ENCODE results near the gene TSKS.

The TSKS gene

GRCh38 chr19:49781394-49781793, 18.3 kb upstream of the TSKS start:
- no peaks in the 10 kb centered on the region for H3K79me1 ChIP-seq (ENCODE audit: low read length)
- no peak overlapping the region for H2BK5ac ChIP-seq (ENCODE audit: low read length)
- H3K4me2 ChIP-seq (ENCODE audit: low read length) = no peak overlapping the region
- DNase-seq = no peak
- no peak overlapping the region for H4K5ac ChIP-seq (ENCODE audit: low read length)
- H3K27ac ChIP-seq (ENCODE audit: low read depth, low read length) = no peak overlapping the region
- H3K79me2 ChIP-seq (ENCODE audit: control insufficient read depth, insufficient read depth, low read length) = no peaks in the 10 kb centered on the region
- H2BK120ac ChIP-seq (ENCODE audit: low read depth, low read length) = no peak overlapping the region
- H3K4me1 ChIP-seq (ENCODE audit: control insufficient read depth, low read depth, low read length) = no peaks in the 10 kb centered on the region
- no peak overlapping the region for H2AK5ac ChIP-seq (ENCODE audit: low read length)
- WGBS (ENCODE audit: extremely low coverage, insufficient coverage, low lambda C conversion rate) = no CpG with 5 or more reads among the region's 7 CpGs
- H3K27me3 ChIP-seq (ENCODE audit: insufficient read depth, low read length, poor library complexity) = no peaks in the 10 kb centered on the region
- H3K56ac ChIP-seq (ENCODE audit: low read length) = no peak overlapping the region
- H4K8ac ChIP-seq (ENCODE audit: low read depth, low read length) = no peak overlapping the region
- no peak overlapping the region for H3K18ac ChIP-seq (ENCODE audit: low read length)
- H3K36me3 ChIP-seq (ENCODE audit: control insufficient read depth, insufficient read depth, low read length) = peaks cover 7% of the 10 kb centered on the region
- H3K9ac ChIP-seq (ENCODE audit: low read length) = no peak overlapping the region
- H3K23ac ChIP-seq (ENCODE audit: low read length) = no peak overlapping the region
- H3K4me3 ChIP-seq (ENCODE audit: low read length) = no peak overlapping the region
- H2BK15ac ChIP-seq (replicated peaks; ENCODE audit: low read depth) = no peak overlapping the region
- H3K4ac ChIP-seq (ENCODE audit: low read depth, low read length) = no peak overlapping the region

- Histone ChIP-seq H3K18ac (ENCODE audit: low read length) (no peak overlapping the region), H4K5ac (ENCODE audit: low read length) (no peak overlapping the region), H3K4me2 (ENCODE audit: low read length) (no peak overlapping the region), H3K56ac (ENCODE audit: low read length) (peak overlapping the region; percentile 17), H4K8ac (ENCODE audit: low read depth, low read length) (no peak overlapping the region), H3K4me1 (ENCODE audit: control insufficient read depth, low read depth, low read length) (no peaks in the 10 kb centered on the region), H3K27me3 (ENCODE audit: insufficient read depth, low read length, poor library complexity) (no peaks in the 10 kb centered on the region), H3K23ac (ENCODE audit: low read length) (no peak overlapping the region), H3K79me2 (ENCODE audit: control insufficient read depth, insufficient read depth, low read length) (no peaks in the 10 kb centered on the region), H3K36me3 (ENCODE audit: control insufficient read depth, insufficient read depth, low read length) (peaks cover 7% of the 10 kb centered on the region), H2AK5ac (ENCODE audit: low read length) (no peak overlapping the region), H3K27ac (ENCODE audit: low read depth, low read length) (no peak overlapping the region), H2BK15ac (replicated peaks; ENCODE audit: low read depth) (no peak overlapping the region), H3K9ac (ENCODE audit: low read length) (no peak overlapping the region), H2BK120ac (ENCODE audit: low read depth, low read length) (no peak overlapping the region), H3K79me1 (ENCODE audit: low read length) (peaks cover 2% of the 10 kb centered on the region), H3K4me3 (ENCODE audit: low read length) (no peak overlapping the region), H3K4ac (ENCODE audit: low read depth, low read length) (no peak overlapping the region), H2BK5ac (ENCODE audit: low read length) (no peak overlapping the region)
- WGBS (ENCODE audit: extremely low coverage, insufficient coverage, low lambda C conversion rate) = no CpG with 5 or more reads among the region's 8 CpGs
- DNase-seq = peak; percentile 37
These were observed 17.8 kb upstream of the TSKS start for GRCh38 chr19:49780861-49781260.

- H3K18ac ChIP-seq (ENCODE audit: low read length) = no peak overlapping the region
- H3K27me3 ChIP-seq (ENCODE audit: insufficient read depth, low read length, poor library complexity) = no peaks in the 10 kb centered on the region
- no peak overlapping the region for H3K4me2 ChIP-seq (ENCODE audit: low read length)
- H3K56ac ChIP-seq (ENCODE audit: low read length) = no peak overlapping the region
- H3K4me3 ChIP-seq (ENCODE audit: low read length) = no peak overlapping the region
- no peak overlapping the region for H4K5ac ChIP-seq (ENCODE audit: low read length)
- H3K23ac ChIP-seq (ENCODE audit: low read length) = no peak overlapping the region
- H4K8ac ChIP-seq (ENCODE audit: low read depth, low read length) = no peak overlapping the region
- H3K4me1 ChIP-seq (ENCODE audit: control insufficient read depth, low read depth, low read length) = no peaks in the 10 kb centered on the region
- H3K79me1 ChIP-seq (ENCODE audit: low read length) = peaks cover 2% of the 10 kb centered on the region
- peaks cover 5% of the 10 kb centered on the region for H3K36me3 ChIP-seq (ENCODE audit: control insufficient read depth, insufficient read depth, low read length)
- H2BK5ac ChIP-seq (ENCODE audit: low read length) = no peak overlapping the region
- H3K79me2 ChIP-seq (ENCODE audit: control insufficient read depth, insufficient read depth, low read length) = no peaks in the 10 kb centered on the region
- no CpG with 5 or more reads among the region's 11 CpGs for WGBS (ENCODE audit: extremely low coverage, insufficient coverage, low lambda C conversion rate)
- H3K4ac ChIP-seq (ENCODE audit: low read depth, low read length) = no peak overlapping the region
- no peak for DNase-seq
- H3K9ac ChIP-seq (ENCODE audit: low read length) = no peak overlapping the region
- H2BK15ac ChIP-seq (replicated peaks; ENCODE audit: low read depth) = no peak overlapping the region
- no peak overlapping the region for H2BK120ac ChIP-seq (ENCODE audit: low read depth, low read length)
- no peak overlapping the region for H2AK5ac ChIP-seq (ENCODE audit: low read length)
- H3K27ac ChIP-seq (ENCODE audit: low read depth, low read length) = no peak overlapping the region
These were observed 16.8 kb upstream of the TSKS start for GRCh38 chr19:49779731-49780555.

GRCh38 chr19:49776371-49776764, 13.3 kb upstream of the TSKS start:
- Histone ChIP-seq H2BK15ac (replicated peaks; ENCODE audit: low read depth) (no peak overlapping the region), H2BK5ac (ENCODE audit: low read length) (no peak overlapping the region), H3K36me3 (ENCODE audit: control insufficient read depth, insufficient read depth, low read length) (no peaks in the 10 kb centered on the region), H3K56ac (ENCODE audit: low read length) (no peak overlapping the region), H3K79me1 (ENCODE audit: low read length) (peaks cover 2% of the 10 kb centered on the region), H3K27ac (ENCODE audit: low read depth, low read length) (no peak overlapping the region), H3K9ac (ENCODE audit: low read length) (no peak overlapping the region), H3K79me2 (ENCODE audit: control insufficient read depth, insufficient read depth, low read length) (no peaks in the 10 kb centered on the region), H3K27me3 (ENCODE audit: insufficient read depth, low read length, poor library complexity) (no peaks in the 10 kb centered on the region), H3K4me1 (ENCODE audit: control insufficient read depth, low read depth, low read length) (no peaks in the 10 kb centered on the region), H3K18ac (ENCODE audit: low read length) (no peak overlapping the region), H3K4me3 (ENCODE audit: low read length) (no peak overlapping the region), H3K4me2 (ENCODE audit: low read length) (no peak overlapping the region), H2BK120ac (ENCODE audit: low read depth, low read length) (no peak overlapping the region), H2AK5ac (ENCODE audit: low read length) (no peak overlapping the region), H3K23ac (ENCODE audit: low read length) (no peak overlapping the region), H3K4ac (ENCODE audit: low read depth, low read length) (no peak overlapping the region), H4K5ac (ENCODE audit: low read length) (no peak overlapping the region), H4K8ac (ENCODE audit: low read depth, low read length) (no peak overlapping the region)
- WGBS (ENCODE audit: extremely low coverage, insufficient coverage, low lambda C conversion rate) = no CpG with 5 or more reads among the region's 6 CpGs
- DNase-seq = no peak

- no peak for DNase-seq
- H2BK120ac ChIP-seq (ENCODE audit: low read depth, low read length) = no peak overlapping the region
- no peak overlapping the region for H2BK15ac ChIP-seq (replicated peaks; ENCODE audit: low read depth)
- no peaks in the 10 kb centered on the region for H3K27me3 ChIP-seq (ENCODE audit: insufficient read depth, low read length, poor library complexity)
- no peaks in the 10 kb centered on the region for H3K36me3 ChIP-seq (ENCODE audit: control insufficient read depth, insufficient read depth, low read length)
- no peaks in the 10 kb centered on the region for H3K4me1 ChIP-seq (ENCODE audit: control insufficient read depth, low read depth, low read length)
- no CpG with 5 or more reads among the region's 20 CpGs for WGBS (ENCODE audit: extremely low coverage, insufficient coverage, low lambda C conversion rate)
- H3K18ac ChIP-seq (ENCODE audit: low read length) = no peak overlapping the region
- H3K23ac ChIP-seq (ENCODE audit: low read length) = no peak overlapping the region
- H3K27ac ChIP-seq (ENCODE audit: low read depth, low read length) = no peak overlapping the region
- no peak overlapping the region for H3K4me2 ChIP-seq (ENCODE audit: low read length)
- H3K79me2 ChIP-seq (ENCODE audit: control insufficient read depth, insufficient read depth, low read length) = no peaks in the 10 kb centered on the region
- H4K5ac ChIP-seq (ENCODE audit: low read length) = no peak overlapping the region
- no peak overlapping the region for H4K8ac ChIP-seq (ENCODE audit: low read depth, low read length)
- H3K79me1 ChIP-seq (ENCODE audit: low read length) = peaks cover 2% of the 10 kb centered on the region
- no peak overlapping the region for H3K56ac ChIP-seq (ENCODE audit: low read length)
- H2BK5ac ChIP-seq (ENCODE audit: low read length) = no peak overlapping the region
- H2AK5ac ChIP-seq (ENCODE audit: low read length) = no peak overlapping the region
- no peak overlapping the region for H3K9ac ChIP-seq (ENCODE audit: low read length)
- no peak overlapping the region for H3K4ac ChIP-seq (ENCODE audit: low read depth, low read length)
- H3K4me3 ChIP-seq (ENCODE audit: low read length) = no peak overlapping the region
These were observed 12.8 kb upstream of the TSKS start for GRCh38 chr19:49775742-49776370.
